Thyroid gland (tissue), 4 donors: ENCODE measurements around the gene AIM2.

Experiments used
- POLR2A ChIP-seq, 2 donors: fragments of 450-650 bp; IDR thresholded peaks; one replicate each; pipeline ENCODE4 v1.6.1; 2017; ENCODE audit warnings: antibody characterized with exemption in 2 of 2, mild to moderate bottlenecking in 2 of 2, moderate library complexity in 1 of 2
- TF ChIP-seq, protein P1 (sequence below), 6 experiments: fragments of 200-600 bp in 3 of 6; fragments of 450-650 bp in 3 of 6; sonication (generic) in 3 of 6; IDR thresholded peaks; one replicate each; pipeline ENCODE4 v1.5.1; 2016 to 2019; ENCODE audit warnings: antibody characterized with exemption in 6 of 6, mild to moderate bottlenecking in 2 of 6, inconsistent platforms in 1 of 6, moderate library complexity in 1 of 6

DNA sequence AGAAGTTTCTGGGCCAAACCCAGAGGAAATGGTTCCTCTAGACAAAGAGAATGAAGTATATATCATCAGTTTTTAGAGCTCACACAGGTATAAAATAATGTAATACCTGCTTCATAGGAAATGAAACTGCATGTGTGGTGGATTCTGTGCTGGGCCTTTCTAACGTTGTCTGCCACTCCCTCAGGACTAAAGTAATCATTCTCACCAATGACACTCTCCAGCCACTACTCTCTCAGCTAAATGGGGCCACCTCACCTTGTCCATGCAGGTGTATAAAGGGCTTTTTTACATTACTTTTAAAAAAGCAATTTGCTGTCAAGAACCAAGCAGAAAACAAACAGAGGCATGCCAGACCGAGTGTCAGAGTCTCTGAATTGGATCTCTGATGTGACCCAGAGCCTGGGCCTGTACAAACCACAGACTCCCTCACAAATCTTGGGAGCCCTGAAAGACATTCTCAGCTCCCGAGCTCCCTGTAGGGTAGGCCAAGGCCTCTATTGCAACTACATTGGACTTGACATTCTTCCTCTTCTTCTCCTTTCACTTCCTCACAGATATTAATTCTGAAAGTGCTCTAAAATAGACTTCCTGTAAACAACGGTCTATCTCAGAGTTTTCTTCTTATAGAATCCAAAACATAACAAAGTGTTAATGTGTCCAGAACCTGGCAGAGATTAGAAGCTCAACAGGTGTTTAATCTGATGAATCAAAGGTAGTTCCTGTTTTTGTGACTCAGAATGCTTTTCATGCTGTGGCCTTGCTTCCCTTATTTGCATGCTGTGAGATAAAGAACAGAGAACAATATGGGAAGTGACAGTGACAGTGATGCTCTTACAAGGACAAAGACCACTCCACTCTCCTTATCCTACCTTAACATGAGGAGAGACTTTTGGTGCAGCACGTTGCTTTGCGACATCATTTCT is 8.6 kb downstream of the AIM2 start:
- TF ChIP-seq, protein P1, sequence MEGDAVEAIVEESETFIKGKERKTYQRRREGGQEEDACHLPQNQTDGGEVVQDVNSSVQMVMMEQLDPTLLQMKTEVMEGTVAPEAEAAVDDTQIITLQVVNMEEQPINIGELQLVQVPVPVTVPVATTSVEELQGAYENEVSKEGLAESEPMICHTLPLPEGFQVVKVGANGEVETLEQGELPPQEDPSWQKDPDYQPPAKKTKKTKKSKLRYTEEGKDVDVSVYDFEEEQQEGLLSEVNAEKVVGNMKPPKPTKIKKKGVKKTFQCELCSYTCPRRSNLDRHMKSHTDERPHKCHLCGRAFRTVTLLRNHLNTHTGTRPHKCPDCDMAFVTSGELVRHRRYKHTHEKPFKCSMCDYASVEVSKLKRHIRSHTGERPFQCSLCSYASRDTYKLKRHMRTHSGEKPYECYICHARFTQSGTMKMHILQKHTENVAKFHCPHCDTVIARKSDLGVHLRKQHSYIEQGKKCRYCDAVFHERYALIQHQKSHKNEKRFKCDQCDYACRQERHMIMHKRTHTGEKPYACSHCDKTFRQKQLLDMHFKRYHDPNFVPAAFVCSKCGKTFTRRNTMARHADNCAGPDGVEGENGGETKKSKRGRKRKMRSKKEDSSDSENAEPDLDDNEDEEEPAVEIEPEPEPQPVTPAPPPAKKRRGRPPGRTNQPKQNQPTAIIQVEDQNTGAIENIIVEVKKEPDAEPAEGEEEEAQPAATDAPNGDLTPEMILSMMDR (IDR thresholded peaks at IDR 0.05), result no peak
- TF ChIP-seq POLR2A (IDR thresholded peaks at IDR 0.05), result no peak
